Astrocyte (in vitro differentiated cells and primary cell): ENCODE measurements around the gene NAALADL2. TPM values are rescaled to one million over a fixed set of nuclear protein-coding genes. Genes with fewer than 3 reads are reported as not detected.

Source experiments
- DNase-seq: peaks from one replicate; pipeline ENCODE4 v3.0.0-alpha.2; 2010; ENCODE audit warnings: low read depth
- FAIRE-seq: peaks from 2 replicates; lab custom pipeline; 2011; peaks lifted over from hg19 to GRCh38; lab: Jason Lieb, UNC
- H2AFZ ChIP-seq: 2 replicates; pipeline ENCODE4 v1.6.0; 2012; ENCODE audit warnings: low read depth, low read length, inconsistent platforms
- H3K27ac ChIP-seq: 2 replicates; pipeline ENCODE4 v1.5.1; 2011; ENCODE audit warnings: low read depth, low read length, inconsistent platforms
- H3K27me3 ChIP-seq: 2 replicates; pipeline ENCODE4 v1.6.0; 2011; ENCODE audit warnings: low read length, inconsistent platforms; ENCODE audit not compliant: insufficient read depth
- H3K36me3 ChIP-seq: 2 replicates; pipeline ENCODE4 v1.5.1; 2011; ENCODE audit warnings: low read length, inconsistent platforms; ENCODE audit not compliant: insufficient read depth
- H3K4me1 ChIP-seq: 2 replicates; pipeline ENCODE4 v1.5.1; 2011; ENCODE audit warnings: low read length, inconsistent platforms; ENCODE audit not compliant: insufficient read depth
- H3K4me2 ChIP-seq: 2 replicates; pipeline ENCODE4 v1.6.0; 2012; ENCODE audit warnings: low read length, inconsistent platforms
- H3K4me3 ChIP-seq: 2 replicates; pipeline ENCODE4 v1.5.1; 2011; ENCODE audit warnings: low read depth, mild to moderate bottlenecking, low read length, inconsistent platforms; ENCODE audit not compliant: insufficient read depth
- H3K79me2 ChIP-seq: 2 replicates; pipeline ENCODE4 v1.6.0; 2012; ENCODE audit warnings: mild to moderate bottlenecking, low read length, inconsistent platforms; ENCODE audit not compliant: insufficient read depth
- H3K9ac ChIP-seq: 2 replicates; pipeline ENCODE4 v1.6.0; 2012; ENCODE audit warnings: mild to moderate bottlenecking, low read length, inconsistent platforms
- H3K9me3 ChIP-seq: 2 replicates; pipeline ENCODE4 v1.5.1; 2012; ENCODE audit warnings: low read depth, mild to moderate bottlenecking, low read length, inconsistent platforms; ENCODE audit not compliant: insufficient read depth
- H4K20me1 ChIP-seq: 2 replicates; pipeline ENCODE4 v1.6.0; 2012; ENCODE audit warnings: low read length, inconsistent platforms; ENCODE audit not compliant: insufficient read depth
- H3K27ac Mint-ChIP-seq: one replicate; pipeline ENCODE4 v1.8.0; 2021; ENCODE audit warnings: mild to moderate bottlenecking, mixed read lengths; ENCODE audit not compliant: unreplicated experiment
- H3K27me3 Mint-ChIP-seq: one replicate; pipeline ENCODE4 v1.8.0; 2021; ENCODE audit warnings: low read depth, mixed read lengths; ENCODE audit not compliant: unreplicated experiment
- H3K36me3 Mint-ChIP-seq: one replicate; pipeline ENCODE4 v1.8.0; 2021; ENCODE audit warnings: low read depth, mixed read lengths; ENCODE audit not compliant: unreplicated experiment
- H3K4me1 Mint-ChIP-seq: one replicate; pipeline ENCODE4 v1.8.0; 2021; ENCODE audit warnings: low read depth, mixed read lengths; ENCODE audit not compliant: unreplicated experiment
- H3K4me3 Mint-ChIP-seq: one replicate; pipeline ENCODE4 v1.8.0; 2021; ENCODE audit warnings: mild to moderate bottlenecking, moderate library complexity, mixed read lengths; ENCODE audit not compliant: unreplicated experiment
- H3K9me3 Mint-ChIP-seq: one replicate; pipeline ENCODE4 v1.8.0; 2021; ENCODE audit warnings: mild to moderate bottlenecking, mixed read lengths; ENCODE audit not compliant: unreplicated experiment
- EZH2 ChIP-seq: IDR thresholded peaks from 2 replicates; pipeline ENCODE4 v1.6.1; 2012; ENCODE audit warnings: mild to moderate bottlenecking, low read length, inconsistent platforms; ENCODE audit not compliant: insufficient read depth
- total RNA-seq: library from RNA; stranded (reverse); gene quantifications from 2 replicates; pipeline ENCODE4 v1.2.1, GENCODE V29; 2021
- TF ChIP-seq, protein P1 (sequence below): IDR thresholded peaks from 2 replicates; pipeline ENCODE4 v1.5.1; 2011; ENCODE audit warnings: low read depth, mild to moderate bottlenecking, inconsistent platforms, low read length, moderate library complexity; ENCODE audit not compliant: insufficient read depth

NAALADL2 gene
- total RNA-seq, 1 donor from 2014 or later = 2.7 TPM

GRCh38 chr3:175737646-175738572 is 878.8 kb downstream of the NAALADL2 start:
- DNase-seq = peak; percentile 62
- H3K27ac Mint-ChIP-seq = peak overlapping the region; percentile 60

DNA sequence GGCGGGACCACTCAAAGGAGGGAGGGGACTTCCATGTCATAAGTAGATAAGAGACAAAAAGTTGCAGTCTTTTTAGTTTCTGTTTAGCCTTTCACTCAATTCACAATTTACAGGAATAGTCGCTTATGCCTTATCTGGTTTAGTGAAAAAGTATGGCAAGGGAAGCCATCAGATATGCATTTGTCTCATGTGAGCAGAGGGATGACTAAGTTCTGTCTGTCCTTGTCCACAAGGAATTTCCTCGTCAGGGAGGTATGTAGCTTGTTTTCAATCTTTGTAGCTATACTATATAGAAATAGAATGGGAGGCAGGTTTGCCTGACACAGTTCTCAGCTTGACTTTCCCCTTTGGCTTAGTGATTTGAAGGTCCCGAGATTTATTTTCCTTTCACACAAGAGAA is 882.8 kb downstream of the NAALADL2 start:
- no peaks in the 10 kb centered on the region for H3K27me3 ChIP-seq
- H3K36me3 ChIP-seq = no peaks in the 10 kb centered on the region
- no peaks in the 10 kb centered on the region for H4K20me1 ChIP-seq
- H3K4me1 ChIP-seq = peaks cover 12% of the 10 kb centered on the region
- no peaks in the 10 kb centered on the region for H3K36me3 Mint-ChIP-seq
- TF ChIP-seq EZH2 = no peak
- TF ChIP-seq, protein P1, sequence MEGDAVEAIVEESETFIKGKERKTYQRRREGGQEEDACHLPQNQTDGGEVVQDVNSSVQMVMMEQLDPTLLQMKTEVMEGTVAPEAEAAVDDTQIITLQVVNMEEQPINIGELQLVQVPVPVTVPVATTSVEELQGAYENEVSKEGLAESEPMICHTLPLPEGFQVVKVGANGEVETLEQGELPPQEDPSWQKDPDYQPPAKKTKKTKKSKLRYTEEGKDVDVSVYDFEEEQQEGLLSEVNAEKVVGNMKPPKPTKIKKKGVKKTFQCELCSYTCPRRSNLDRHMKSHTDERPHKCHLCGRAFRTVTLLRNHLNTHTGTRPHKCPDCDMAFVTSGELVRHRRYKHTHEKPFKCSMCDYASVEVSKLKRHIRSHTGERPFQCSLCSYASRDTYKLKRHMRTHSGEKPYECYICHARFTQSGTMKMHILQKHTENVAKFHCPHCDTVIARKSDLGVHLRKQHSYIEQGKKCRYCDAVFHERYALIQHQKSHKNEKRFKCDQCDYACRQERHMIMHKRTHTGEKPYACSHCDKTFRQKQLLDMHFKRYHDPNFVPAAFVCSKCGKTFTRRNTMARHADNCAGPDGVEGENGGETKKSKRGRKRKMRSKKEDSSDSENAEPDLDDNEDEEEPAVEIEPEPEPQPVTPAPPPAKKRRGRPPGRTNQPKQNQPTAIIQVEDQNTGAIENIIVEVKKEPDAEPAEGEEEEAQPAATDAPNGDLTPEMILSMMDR = no peak
- no peak overlapping the region for H2AFZ ChIP-seq
- no peak overlapping the region for H3K4me2 ChIP-seq
- no peak overlapping the region for H3K9ac ChIP-seq
- no peaks in the 10 kb centered on the region for H3K9me3 Mint-ChIP-seq
- peaks cover 28% of the 10 kb centered on the region for H3K4me1 Mint-ChIP-seq
- no peaks in the 10 kb centered on the region for H3K9me3 ChIP-seq
- H3K27me3 Mint-ChIP-seq = no peaks in the 10 kb centered on the region
- DNase-seq (peak; percentile 48), FAIRE-seq (peak; percentile 13)
- no peak overlapping the region for H3K4me3 ChIP-seq
- no peak overlapping the region for H3K27ac ChIP-seq
- H3K27ac Mint-ChIP-seq = peak overlapping the region; percentile 80
- H3K4me3 Mint-ChIP-seq = peak overlapping the region; percentile 15
- no peaks in the 10 kb centered on the region for H3K79me2 ChIP-seq

More at GRCh38 chr3:175737646-175738572, 878.8 kb downstream of the NAALADL2 start:
- Histone ChIP-seq H3K4me2 (peak overlapping the region; percentile 56), H3K27me3 (no peaks in the 10 kb centered on the region), H3K79me2 (no peaks in the 10 kb centered on the region), H3K9me3 (no peaks in the 10 kb centered on the region), H3K9ac (no peak overlapping the region), H3K4me3 (no peak overlapping the region), H3K36me3 (no peaks in the 10 kb centered on the region), H3K4me1 (no peaks in the 10 kb centered on the region), H3K27ac (peak overlapping the region; percentile 40), H4K20me1 (no peaks in the 10 kb centered on the region), H2AFZ (no peak overlapping the region)
- Mint-ChIP-seq H3K36me3 (no peaks in the 10 kb centered on the region), H3K4me1 (peaks cover 18% of the 10 kb centered on the region), H3K27me3 (no peaks in the 10 kb centered on the region), H3K9me3 (peaks cover 6% of the 10 kb centered on the region), H3K4me3 (no peak overlapping the region)
- TF ChIP-seq EZH2 = no peak
- TF ChIP-seq, protein P1 = no peak
- FAIRE-seq = no peak
